NCI-H1092 treated with DMSO at 0.1 percent for 48 hours (cell line): ENCODE measurements around the gene UNC5C.

Experiments
- DNase-seq: peaks from one replicate; lab custom pipeline; 2025; lab: John Stamatoyannopoulos, UW

Gene UNC5C

DNA sequence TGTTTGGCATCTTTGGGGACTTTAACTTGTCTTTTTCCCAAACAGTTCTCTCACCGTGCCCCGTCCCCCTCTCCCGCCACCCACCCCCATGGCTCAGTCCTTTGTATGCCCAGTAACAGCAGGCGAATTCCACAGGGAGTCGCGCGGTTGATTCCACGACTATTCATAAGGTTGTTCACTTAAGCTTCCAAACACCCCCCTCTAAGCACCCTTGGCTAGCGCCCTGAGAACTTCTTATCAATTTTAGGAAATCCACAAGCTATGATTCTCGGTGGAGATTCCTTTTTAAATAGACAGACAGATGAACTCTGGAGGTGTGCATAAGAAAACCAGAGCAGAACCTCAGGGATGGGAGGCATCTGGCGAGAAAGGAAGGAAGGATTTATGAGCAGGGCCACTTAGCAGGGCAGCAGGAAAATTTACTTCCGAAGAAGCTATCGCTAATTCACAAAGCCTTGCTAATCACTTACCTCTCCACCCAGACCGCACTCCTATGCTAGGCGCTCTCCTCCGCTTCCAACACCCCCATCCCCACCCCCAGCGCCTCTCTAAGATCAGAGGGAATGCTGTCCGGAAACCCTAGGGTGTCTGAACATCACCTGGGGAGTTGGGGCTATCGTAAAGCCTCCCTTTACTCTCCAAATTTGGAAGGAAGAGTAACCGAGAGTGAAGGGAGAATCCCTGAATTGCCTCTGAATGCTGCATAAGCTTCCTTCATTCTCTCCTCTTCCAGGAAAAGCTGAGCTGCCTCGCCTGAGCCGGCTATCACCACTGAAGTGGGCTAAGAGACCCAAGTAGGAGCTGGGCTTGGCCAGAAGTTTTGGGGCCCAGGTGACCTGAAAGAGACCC, 1.7 kb downstream of the UNC5C start:
- DNase-seq = no peak

DNA sequence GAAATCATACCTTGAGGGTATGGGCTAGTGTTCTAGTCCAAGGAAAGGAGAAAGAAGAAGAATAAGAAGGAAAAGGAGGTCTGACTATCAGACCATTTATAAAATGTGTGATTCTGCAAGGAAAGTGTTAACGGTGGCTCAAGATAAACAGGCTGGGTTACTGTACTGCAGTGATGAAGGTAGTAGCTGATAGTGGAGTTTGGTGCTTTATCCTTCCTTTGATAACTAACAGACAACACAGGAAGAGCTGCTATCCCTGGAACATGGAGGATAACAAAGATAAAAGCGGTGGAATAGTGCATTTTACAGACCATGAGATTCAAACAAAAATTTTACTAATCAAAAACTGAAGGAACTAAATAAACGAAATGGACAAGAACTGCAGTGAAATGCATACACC, 2.6 kb downstream of the UNC5C start:
- DNase-seq = no peak

DNA sequence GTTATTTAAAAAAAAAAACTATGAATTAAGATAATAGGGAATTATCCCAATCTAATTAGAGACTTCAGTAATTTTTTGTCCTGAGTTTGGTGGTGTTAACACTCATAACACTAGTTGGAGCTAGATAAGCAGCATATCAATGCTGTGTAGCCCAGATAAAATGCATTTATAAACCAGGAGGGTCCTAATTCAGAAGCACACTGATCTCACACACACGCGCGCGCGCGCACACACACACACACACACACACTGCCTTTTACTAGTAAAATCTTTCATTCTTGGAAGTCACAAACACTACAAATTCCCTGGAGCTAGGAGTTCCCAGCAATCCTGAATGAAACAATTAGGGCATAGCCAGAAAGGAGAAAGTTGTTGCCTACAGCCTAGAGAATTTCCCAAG, 3.2 kb downstream of the UNC5C start:
- DNase-seq = no peak

GRCh38 chr4:95544113-95545103, 4.4 kb downstream of the UNC5C start:
- DNase-seq = no peak

DNA sequence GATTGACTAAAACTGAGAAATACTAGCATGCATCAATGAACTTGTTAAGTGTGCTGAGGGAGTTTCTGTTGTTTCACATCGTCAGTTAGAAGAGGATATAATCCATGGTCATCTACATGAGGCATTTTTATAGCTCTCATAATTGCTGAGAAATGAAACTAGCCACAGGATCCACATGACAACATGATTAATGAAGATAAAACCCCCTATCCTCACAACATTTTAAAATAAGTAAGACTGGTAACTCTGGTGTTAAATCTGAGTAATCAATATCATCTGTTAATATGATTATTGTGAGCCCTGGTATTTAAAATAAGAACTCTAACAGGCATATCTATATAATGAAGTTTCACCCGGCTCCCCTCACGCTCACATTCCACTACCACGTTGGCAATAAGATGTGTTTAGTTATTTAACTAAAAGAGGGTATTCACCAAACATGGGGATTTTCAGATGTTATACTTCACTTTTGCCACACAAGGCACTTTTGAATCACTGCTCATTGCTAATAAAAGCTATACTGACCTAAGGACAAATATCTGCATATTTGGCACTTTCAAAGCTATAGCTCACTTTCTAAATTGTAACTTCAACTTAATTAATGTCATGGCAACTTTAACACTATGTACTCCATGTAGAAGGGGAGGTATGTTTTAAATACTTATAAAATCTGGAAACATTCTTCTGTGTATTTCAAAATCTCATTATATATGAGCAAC, 6.7 kb downstream of the UNC5C start:
- DNase-seq = no peak

GRCh38 chr4:95541094-95541493, 7.7 kb downstream of the UNC5C start:
- DNase-seq = no peak

GRCh38 chr4:95540227-95540626, 8.5 kb downstream of the UNC5C start:
- no peak for DNase-seq

- no peak for DNase-seq
Observed at GRCh38 chr4:95539106-95539505, 9.7 kb downstream of the UNC5C start.

DNA sequence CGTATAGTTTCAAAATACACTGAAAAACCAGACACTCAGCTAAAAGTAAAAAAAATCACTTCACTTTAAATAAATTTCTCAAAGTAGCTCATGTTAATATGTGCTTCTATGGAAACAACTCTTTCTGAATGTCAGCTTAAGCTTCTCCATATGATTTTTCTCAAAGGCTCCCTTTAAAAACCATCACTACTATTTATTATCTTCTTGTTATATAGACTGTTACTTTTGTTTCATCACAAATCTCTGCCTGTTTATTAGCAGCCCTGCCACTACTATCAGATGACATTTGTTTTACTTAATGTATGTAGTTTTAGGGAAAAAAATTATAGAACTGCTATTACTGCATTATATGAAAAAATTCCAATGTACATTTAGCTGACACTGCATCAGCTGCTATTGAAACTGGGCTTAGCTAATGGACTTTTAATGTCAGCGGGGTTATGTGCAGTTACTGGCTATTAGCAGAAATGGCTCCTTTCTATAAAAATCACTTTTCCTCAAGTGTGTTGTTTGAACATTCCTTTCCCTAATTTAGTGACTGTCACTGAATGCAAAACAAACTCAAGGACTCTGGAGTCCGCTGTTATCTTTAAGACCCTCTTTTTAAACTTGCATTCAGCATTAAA, 10.8 kb downstream of the UNC5C start:
- no peak for DNase-seq

DNA sequence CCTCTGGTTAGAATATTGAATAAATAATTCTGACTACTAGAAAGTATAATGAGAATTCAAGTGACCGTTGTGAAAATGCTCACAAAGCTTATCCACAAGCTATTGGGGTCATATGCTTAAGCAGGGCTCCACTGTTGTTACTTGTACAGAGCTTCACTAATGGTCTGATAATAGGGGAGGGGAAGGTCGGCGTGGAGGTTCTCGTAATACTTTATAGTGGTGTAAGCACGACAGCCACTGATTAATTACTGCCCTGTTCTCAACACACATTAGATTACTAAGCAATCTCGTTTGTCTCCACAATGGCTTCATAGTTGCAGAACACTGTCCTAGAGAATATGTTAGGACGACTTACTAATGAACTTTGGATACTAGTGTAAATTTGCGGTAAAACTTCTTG, 11.6 kb downstream of the UNC5C start:
- no peak for DNase-seq

DNA sequence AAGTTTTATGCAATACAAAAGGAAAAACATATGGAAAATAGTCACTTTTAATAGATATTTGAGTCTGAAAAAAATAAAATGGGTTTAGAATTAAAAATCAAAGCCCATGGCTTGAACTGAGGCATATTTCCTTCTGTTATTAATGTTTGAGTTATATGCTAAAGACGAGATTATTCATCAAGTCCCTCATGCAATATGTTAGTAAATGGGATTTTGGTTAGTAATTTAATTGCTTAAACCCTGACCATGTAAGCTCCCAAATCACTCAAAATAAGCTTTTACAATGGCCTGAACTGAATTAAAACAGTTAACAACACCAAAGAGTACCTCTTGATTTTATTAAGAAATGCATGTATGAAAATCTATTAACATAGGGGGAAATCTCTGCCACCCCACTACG, 12.1 kb downstream of the UNC5C start:
- DNase-seq = no peak

GRCh38 chr4:95535180-95535579, 13.6 kb downstream of the UNC5C start:
- no peak for DNase-seq

DNA sequence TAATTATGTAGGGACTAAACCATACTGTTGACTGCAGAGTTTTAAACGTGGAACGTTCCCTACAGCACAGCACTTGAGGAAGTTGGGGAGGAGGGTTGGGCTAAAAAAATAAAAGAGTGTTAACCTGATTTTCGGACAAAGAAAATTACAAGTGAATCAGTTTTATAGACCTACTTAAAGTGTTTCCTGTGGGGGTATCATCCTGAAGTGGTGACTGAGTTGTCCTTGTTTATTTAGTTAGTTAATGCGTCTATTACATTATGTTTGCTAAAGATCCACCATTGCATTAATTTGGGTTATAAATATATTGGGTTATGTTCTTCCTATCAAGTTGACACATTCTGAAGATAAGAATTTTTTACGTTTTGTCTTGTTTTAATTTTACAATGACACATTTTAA, 14.7 kb downstream of the UNC5C start:
- no peak for DNase-seq

DNA sequence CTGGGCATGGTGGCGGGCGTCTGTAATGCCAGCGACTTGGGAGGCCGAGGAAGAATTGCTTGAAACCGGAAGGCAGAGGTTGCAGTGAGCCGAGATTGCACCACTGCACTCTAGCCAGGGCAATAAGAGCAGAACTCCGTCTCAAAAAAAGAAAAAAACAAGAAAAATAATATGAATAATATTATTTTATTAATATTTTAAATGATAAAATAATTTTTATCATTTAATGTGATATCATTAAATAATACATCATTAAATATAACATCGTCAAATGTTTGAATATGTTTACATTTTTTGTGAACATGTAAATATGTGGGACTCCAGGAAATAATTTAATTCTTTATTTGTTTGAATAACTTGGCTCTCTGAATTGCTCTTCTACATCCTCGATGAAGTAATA, 15.5 kb downstream of the UNC5C start:
- DNase-seq = no peak

- no peak for DNase-seq
Observed at GRCh38 chr4:95532305-95532704, 16.5 kb downstream of the UNC5C start.

DNA sequence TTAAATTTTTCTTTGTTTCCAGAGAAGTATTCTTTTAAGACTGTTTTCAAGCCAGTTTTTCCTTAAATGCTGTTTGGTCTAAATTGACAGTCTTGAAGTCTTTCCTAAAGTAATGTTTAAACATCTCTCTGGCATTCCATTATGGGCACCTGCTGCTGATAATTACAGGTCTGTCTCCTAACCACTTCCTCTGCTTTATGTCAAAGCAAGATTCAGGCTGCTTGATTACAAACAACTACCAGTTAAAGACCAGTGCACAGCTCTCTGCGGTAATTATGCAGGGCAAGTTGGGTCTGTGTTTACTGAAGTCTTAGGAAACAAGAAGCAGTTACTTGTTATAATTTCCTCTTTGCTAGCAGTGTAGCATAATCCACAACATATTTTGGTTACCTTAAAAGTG, 17.6 kb downstream of the UNC5C start:
- DNase-seq = no peak

- DNase-seq = no peak
Observed at GRCh38 chr4:95529946-95530345, 18.8 kb downstream of the UNC5C start.

DNA sequence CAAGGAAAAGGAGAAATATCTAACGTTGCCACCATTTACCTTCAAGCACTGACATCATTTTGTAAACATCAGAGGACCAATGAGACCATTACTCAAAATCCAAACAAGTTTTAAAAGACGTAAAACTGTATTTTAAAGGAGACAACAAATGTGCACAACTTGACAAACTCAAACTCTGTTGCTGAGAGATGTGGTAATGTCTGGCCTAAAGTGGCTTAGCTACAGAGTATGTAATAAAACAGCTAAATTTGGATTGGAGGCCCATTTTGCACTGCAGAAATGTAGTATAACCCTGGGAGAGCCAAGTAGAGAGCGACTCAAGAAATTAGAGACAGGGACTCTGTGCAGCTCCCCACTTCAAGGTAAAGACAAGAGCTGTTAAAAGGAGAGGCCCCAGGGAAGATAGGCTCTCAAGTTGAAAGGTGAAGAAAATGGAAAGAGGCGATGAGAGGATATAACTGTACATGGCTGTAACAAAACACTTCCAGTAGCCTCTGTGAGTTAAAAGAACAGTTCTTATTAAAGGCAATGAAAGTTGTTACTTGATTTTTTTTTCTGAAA, 20.3 kb downstream of the UNC5C start:
- DNase-seq = no peak

GRCh38 chr4:95526075-95526474, 22.7 kb downstream of the UNC5C start:
- no peak for DNase-seq

DNA sequence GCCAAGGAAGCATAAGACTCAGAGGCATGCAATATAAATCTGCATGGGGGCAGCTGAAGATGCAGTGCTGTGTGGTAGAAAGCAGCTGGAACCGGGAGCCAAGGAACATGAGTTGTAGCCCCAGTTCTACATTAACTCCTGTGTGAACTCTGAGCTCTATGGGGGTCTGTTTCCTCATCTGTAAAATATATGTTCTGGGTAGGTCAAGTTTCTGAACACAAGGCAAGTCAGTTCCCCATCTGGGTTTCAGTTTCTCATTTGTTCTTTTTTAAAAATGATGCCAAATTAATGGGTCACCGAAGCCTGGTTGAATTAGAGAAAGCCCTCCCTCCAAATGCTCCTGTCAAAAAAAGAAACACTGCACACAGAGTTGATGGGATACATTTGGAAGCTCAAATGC, 24.0 kb downstream of the UNC5C start:
- DNase-seq = no peak

DNA sequence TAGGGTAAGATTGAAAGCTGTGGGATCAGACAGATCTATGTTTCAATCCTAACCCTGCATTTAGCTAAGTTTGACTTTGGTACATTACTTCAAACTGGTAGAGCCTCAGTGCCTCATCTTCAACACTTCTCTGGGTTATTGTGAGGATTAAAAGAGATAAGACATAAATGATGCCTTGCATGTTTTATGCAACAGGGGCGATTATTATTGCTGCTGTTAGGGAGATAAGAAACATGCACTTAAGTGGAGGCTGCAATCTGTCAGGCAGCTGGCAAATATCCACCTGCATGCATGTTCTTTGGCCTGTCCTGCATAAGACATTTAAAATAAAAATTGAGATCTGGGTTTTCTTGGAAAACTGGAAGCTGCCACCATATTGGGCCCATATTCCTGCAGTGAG, 24.6 kb downstream of the UNC5C start:
- no peak for DNase-seq
